K562 (cell line): Measurements from ENCODE around the gene DCAKD. TPM values are rescaled to one million over a fixed set of nuclear protein-coding genes. Genes with fewer than 3 reads are reported as not detected.

ENCODE experiments used
- ATAC-seq: fragments of 200-7000 bp; cut with Tn5 transposase; 3 replicates; pipeline ENCODE4 v1.9.1; 2020; ENCODE audit warnings: moderate library complexity
- BruUV-seq: library from RNA; stranded (reverse); fragments of 400-500 nt; replicated peaks from 2 replicates; lab custom pipeline; 2021; lab: Mats Ljungman, UMichigan
- CTCF ChIA-PET: fragments of 300-600 bp; formaldehyde crosslinking; extraction: SDS; loops from one replicate; lab custom pipeline; 2021; ENCODE audit warnings: low intra/inter-chr PET ratio; lab: Yijun Ruan, JAX
- POLR2A ChIA-PET: fragments of 300-600, 350-650 bp; sonication (Branson Sonifier 250); formaldehyde crosslinking; extraction: SDS; loops from one replicate; lab custom pipeline; 2021; ENCODE audit warnings: antibody characterized with exemption, inconsistent platforms; lab: Yijun Ruan, JAX
- DNase-seq, 4 experiments: peaks; one replicate each; pipeline versions ENCODE4 v3.0.0 to v3.0.0-alpha.2; 2011 to 2018; ENCODE audit warnings: low spot score in 3 of 4, mixed read lengths in 3 of 4; ENCODE audit errors: extremely low read depth in 1 of 4
- FAIRE-seq: peaks from 2 replicates; lab custom pipeline; 2011; peaks lifted over from hg19 to GRCh38; lab: Jason Lieb, UNC
- H2AFZ ChIP-seq: 2 replicates; pipeline ENCODE4 v1.6.0; 2011; ENCODE audit warnings: low read depth, low read length, control low read depth, inconsistent platforms
- H3K27ac ChIP-seq: fragments of 200-600 bp; 3 replicates; pipeline ENCODE4 v1.8.0; 2011; ENCODE audit warnings: low read depth, mild to moderate bottlenecking, control low read depth, inconsistent platforms, low read length, moderate library complexity, mixed read lengths; ENCODE audit errors: extremely low read depth
- H3K27me3 ChIP-seq, 2 experiments: fragments of 300-600 bp in 1 of 2; 2 replicates in 1 of 2; 3 replicates in 1 of 2; pipeline versions ENCODE4 v1.6.0 to v1.8.0; 2011; ENCODE audit warnings: inconsistent platforms in 2 of 2, low read length in 2 of 2, mild to moderate bottlenecking in 1 of 2, mixed read lengths in 1 of 2, moderate library complexity in 1 of 2; ENCODE audit not compliant: control insufficient read depth in 2 of 2, insufficient read depth in 2 of 2
- H3K36me3 ChIP-seq: fragments of 300-600 bp; 3 replicates; pipeline ENCODE4 v1.8.0; 2011; ENCODE audit warnings: mild to moderate bottlenecking, low read length, inconsistent platforms; ENCODE audit not compliant: control insufficient read depth, insufficient read depth
- H3K4me1 ChIP-seq, 2 experiments: fragments of 200-600 bp in 1 of 2; replicated peaks in 1 of 2; 2 replicates in 1 of 2; 3 replicates in 1 of 2; pipeline versions ENCODE4 v1.5.1 to v1.8.0; 2011; ENCODE audit warnings: inconsistent platforms in 2 of 2, low read length in 2 of 2, mild to moderate bottlenecking in 1 of 2, mixed read lengths in 1 of 2, moderate library complexity in 1 of 2; ENCODE audit not compliant: control insufficient read depth in 2 of 2, insufficient read depth in 2 of 2
- H3K4me2 ChIP-seq: 2 replicates; pipeline ENCODE4 v1.6.1; 2011; ENCODE audit warnings: low read length, control low read depth, inconsistent platforms, mixed read lengths; ENCODE audit not compliant: insufficient read depth
- H3K4me3 ChIP-seq: fragments of 200-600 bp; sonication (generic), shearing (Covaris generic); 2 replicates; pipeline ENCODE4 v1.5.1; 2016; ENCODE audit warnings: control low read depth, inconsistent platforms
- H3K79me2 ChIP-seq: fragments of 200-600 bp; 3 replicates; pipeline ENCODE4 v1.8.0; 2011; ENCODE audit warnings: low read length, inconsistent platforms; ENCODE audit not compliant: control insufficient read depth, insufficient read depth
- H3K9ac ChIP-seq, 2 experiments: 2 replicates each; pipeline versions ENCODE4 v1.6.0 to v1.6.1; 2011; ENCODE audit warnings: low read depth in 2 of 2, low read length in 2 of 2, control low read depth in 1 of 2, inconsistent platforms in 1 of 2, mild to moderate bottlenecking in 1 of 2, mixed read lengths in 1 of 2; ENCODE audit not compliant: insufficient read depth in 1 of 2
- H3K9me1 ChIP-seq: one replicate; pipeline ENCODE4 v1.6.0; 2011; ENCODE audit warnings: inconsistent platforms, mild to moderate bottlenecking, low read length, moderate library complexity; ENCODE audit not compliant: control insufficient read depth, insufficient read depth
- H3K9me3 ChIP-seq: replicated peaks from 2 replicates; pipeline ENCODE4 v1.5.1; 2011; ENCODE audit warnings: low read depth, low read length, inconsistent platforms; ENCODE audit not compliant: control insufficient read depth, insufficient read depth
- H4K20me1 ChIP-seq: replicated peaks from 2 replicates; pipeline ENCODE4 v1.6.1; 2011; ENCODE audit warnings: low read length, inconsistent platforms, mixed read lengths; ENCODE audit not compliant: control insufficient read depth, insufficient read depth
- CBX1 ChIP-seq: sonication (generic); IDR thresholded peaks from 2 replicates; pipeline ENCODE4 v1.6.1; 2016; ENCODE audit warnings: antibody characterized with exemption, low read depth, mild to moderate bottlenecking
- CTBP1 ChIP-seq: fragments of 450-650 bp; IDR thresholded peaks from 2 replicates; pipeline ENCODE4 v1.6.1; 2016; ENCODE audit warnings: borderline replicate concordance
- U2AF1 ChIP-seq: fragments of 200-400 bp; formaldehyde crosslinking; optimal IDR thresholded peaks from 2 replicates; pipeline ENCODE3; 2017; ENCODE audit warnings: mild to moderate bottlenecking, low read depth, low read length, moderate library complexity
- ZNF3 ChIP-seq: fragments of 250-450 bp; sonication (Bioruptor Pico); IDR thresholded peaks from 2 replicates; pipeline ENCODE4 v1.5.0; 2021; ENCODE audit warnings: mild to moderate bottlenecking, moderate library complexity
- ZNF583 ChIP-seq: fragments of 250-450 bp; sonication (Bioruptor Pico); IDR thresholded peaks from 2 replicates; pipeline ENCODE4 v1.4.0; 2020
- ZZZ3 ChIP-seq: fragments of 450-650 bp; IDR thresholded peaks from 2 replicates; pipeline ENCODE4 v1.6.1; 2016; ENCODE audit warnings: antibody characterized with exemption, mild to moderate bottlenecking, moderate library complexity
- WGBS: fragments of 100-300 bp; shearing (Covaris generic); methylation state at CpG from one replicate; pipeline ENCODE4 v1.1.6; 2016; ENCODE audit warnings: low coverage, mixed read lengths; ENCODE audit not compliant: insufficient coverage; ENCODE audit errors: missing lambda C conversion rate; 5-methylcytosine and 5-hydroxymethylcytosine counted together
- in situ Hi-C: fragments of 300-500 bp; cut with MboI; formaldehyde crosslinking; loops from 4 replicates; pipeline ENCODE4 v1.15.0; 2018; ENCODE audit warnings: inconsistent platforms, mixed read lengths
- intact Hi-C: fragments of 100-400 bp; cut with micrococcal nuclease; formaldehyde crosslinking; loops from 2 replicates; pipeline ENCODE4 v1.14.2; 2022
- polyA plus RNA-seq, 8 experiments: library from polyadenylated mRNA; depleted of rRNA in 4 of 8; stranded (reverse) in 5 of 8; unstranded in 3 of 8; fragments of >200 nt; fragmentation: Nextera tagmentation in 2 of 8; fragmentation: Illumina TruSeq in 1 of 8; extraction: Ambion mirVana in 2 of 8; extraction: Trizol in 1 of 8; gene quantifications; 2 replicates each; pipeline versions ENCODE4 v1.2.1 to v1.2.3, GENCODE V29; 2011 to 2014; ENCODE audit warnings: inconsistent platforms in 1 of 8, missing spikeins in 1 of 8
- total RNA-seq, 7 experiments: library from RNA; depleted of rRNA in 6 of 7; stranded (reverse); fragments of >200 nt in 6 of 7; fragmentation: Illumina TruSeq in 2 of 7; extraction: Trizol in 2 of 7; gene quantifications; 2 replicates each; pipeline versions ENCODE4 v1.2.1 to v1.2.3, GENCODE V29; 2011 to 2021; ENCODE audit warnings: low replicate concordance in 1 of 7
- TF ChIP-seq, protein P1 (sequence below), 2 experiments: fragments of 450-650 bp; conservative IDR thresholded peaks; 2 replicates each; pipeline ENCODE4 v1.6.1; 2017; ENCODE audit warnings: mild to moderate bottlenecking in 2 of 2, moderate library complexity in 2 of 2

Gene DCAKD
- total and polyA plus RNA-seq, 9 of the 15 experiments (the other 6 are each of a cell fraction or from before 2014, with no cell fraction given), result 7.9 to 35.5 (median 21.4) TPM

DNA sequence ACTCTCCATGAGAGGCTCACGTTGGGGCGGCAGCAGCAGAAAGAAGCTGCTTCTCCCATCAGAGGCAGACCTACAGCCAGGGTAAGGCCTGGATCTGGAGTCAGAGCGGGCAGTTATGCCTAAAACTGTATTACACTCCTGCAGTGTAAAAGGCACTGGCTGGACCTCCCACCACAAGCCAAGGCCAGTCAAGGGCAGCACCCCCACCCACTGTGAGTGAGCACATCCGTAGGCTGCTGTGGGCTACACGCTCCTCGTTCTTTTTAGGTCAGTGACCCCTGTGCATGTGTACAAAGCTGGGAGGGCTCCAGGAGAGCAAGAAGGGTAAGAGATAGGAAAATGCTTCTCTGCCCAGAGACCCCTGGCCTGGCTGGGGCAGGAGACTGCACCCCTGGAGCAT, 20.7 kb downstream of the DCAKD start (continued):
- TF ChIP-seq U2AF1, result no peak
- no peak for TF ChIP-seq CTBP1

DNA sequence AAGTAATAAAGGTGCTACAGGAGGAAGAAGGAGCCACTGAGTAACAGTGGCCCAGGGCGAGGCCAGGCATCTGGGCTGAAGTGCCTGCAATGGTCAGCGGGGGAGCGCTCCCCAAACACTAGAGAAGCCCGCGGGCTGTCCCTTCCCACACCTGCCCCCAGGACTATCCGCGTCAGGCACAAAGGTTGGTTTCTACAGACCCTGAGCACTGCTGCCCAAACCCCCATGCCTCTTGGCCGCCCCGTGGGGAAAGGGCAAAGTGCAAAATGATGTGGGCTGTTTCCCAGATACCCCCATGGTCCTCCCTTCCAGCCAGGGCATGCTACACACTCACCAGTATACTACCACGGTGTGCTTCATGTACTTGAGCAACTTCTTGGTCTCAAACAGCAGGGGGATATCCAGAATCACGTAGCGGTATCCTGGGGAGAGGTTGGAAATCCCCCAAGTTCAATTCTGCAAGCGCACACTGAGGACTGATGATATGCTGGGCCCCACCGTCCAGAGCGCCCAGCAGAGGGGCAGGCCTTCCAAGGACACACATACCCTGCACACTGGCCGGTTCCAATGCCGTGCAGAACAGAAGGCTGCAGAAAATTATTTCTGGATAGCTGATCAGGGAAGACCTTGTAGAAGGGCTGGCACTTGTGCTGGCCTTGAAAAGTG, 21.5 kb downstream of the DCAKD start:
- no TSS peak for BruUV-seq
- H3K4me2 ChIP-seq, result no peak overlapping the region
- no peak for ATAC-seq
- no peaks in the 10 kb centered on the region for H3K27me3 ChIP-seq
- H3K9me3 ChIP-seq, result no peaks in the 10 kb centered on the region
- 89% methylated on average over 17 of the region's 17 CpGs for WGBS
- TF ChIP-seq, protein P1, sequence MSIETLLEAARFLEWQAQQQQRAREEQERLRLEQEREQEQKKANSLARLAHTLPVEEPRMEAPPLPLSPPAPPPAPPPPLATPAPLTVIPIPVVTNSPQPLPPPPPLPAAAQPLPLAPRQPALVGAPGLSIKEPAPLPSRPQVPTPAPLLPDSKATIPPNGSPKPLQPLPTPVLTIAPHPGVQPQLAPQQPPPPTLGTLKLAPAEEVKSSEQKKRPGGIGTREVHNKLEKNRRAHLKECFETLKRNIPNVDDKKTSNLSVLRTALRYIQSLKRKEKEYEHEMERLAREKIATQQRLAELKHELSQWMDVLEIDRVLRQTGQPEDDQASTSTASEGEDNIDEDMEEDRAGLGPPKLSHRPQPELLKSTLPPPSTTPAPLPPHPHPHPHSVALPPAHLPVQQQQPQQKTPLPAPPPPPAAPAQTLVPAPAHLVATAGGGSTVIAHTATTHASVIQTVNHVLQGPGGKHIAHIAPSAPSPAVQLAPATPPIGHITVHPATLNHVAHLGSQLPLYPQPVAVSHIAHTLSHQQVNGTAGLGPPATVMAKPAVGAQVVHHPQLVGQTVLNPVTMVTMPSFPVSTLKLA (conservative IDR thresholded peaks at IDR 0.05), result no peak
- no peak for TF ChIP-seq CBX1
- no peak for TF ChIP-seq ZNF583 (CRISPR knock-in tag)
- TF ChIP-seq ZZZ3, result no peak
- no peak for TF ChIP-seq ZNF3 (CRISPR knock-in tag)
- CTCF ChIA-PET, result no interaction called here
- intact Hi-C loops (no loop called here), in situ Hi-C loops (no loop called here)
- peaks cover 19 to 26% of the 10 kb centered on the region in 2 experiments for H3K4me1 ChIP-seq
- H3K36me3 ChIP-seq, result peaks cover 62% of the 10 kb centered on the region
- H3K79me2 ChIP-seq, result no peaks in the 10 kb centered on the region
- peaks cover 6% of the 10 kb centered on the region for H3K9me1 ChIP-seq
- no peak overlapping the region for H2AFZ ChIP-seq
- no peak overlapping the region for H3K27ac ChIP-seq
- no peak for DNase-seq
- no peaks in the 10 kb centered on the region for H4K20me1 ChIP-seq
- no peak overlapping the region for H3K4me3 ChIP-seq
- POLR2A ChIA-PET, result no interaction called here
- FAIRE-seq, result no peak
- H3K9ac ChIP-seq, result no peak overlapping the region
